ENCODE data around the gene SOSTDC1. TPM values are rescaled to one million over a fixed set of nuclear protein-coding genes. Genes with fewer than 3 reads are reported as not detected.
"Not testable (repeated sequence)": the region's sequence is repeated elsewhere in the genome, so short reads cannot be mapped to it uniquely, and the experiment has no call there.

SOSTDC1 gene
- 5.7 and 6.9 TPM in 2 replicates for total RNA-seq (2014; rRNA removed; shearing (Covaris generic))

- no peak for DNase-seq (ENCODE audit: low spot score)
Observed at GRCh38 chr7:16465469-16466361, at the start of gene SOSTDC1. TSS of gene SOSTDC1 (minus strand) at chr7:16465738. CDS start at chr7:16465668, 70 bp downstream.

GRCh38 chr7:16514729-16515128 lies 49.2 kb upstream of the SOSTDC1 start:
- DNase-seq (ENCODE audit: low spot score) = no peak

GRCh38 chr7:16514271-16514670 lies 48.7 kb upstream of the SOSTDC1 start:
- DNase-seq (ENCODE audit: low spot score) = no peak

DNA sequence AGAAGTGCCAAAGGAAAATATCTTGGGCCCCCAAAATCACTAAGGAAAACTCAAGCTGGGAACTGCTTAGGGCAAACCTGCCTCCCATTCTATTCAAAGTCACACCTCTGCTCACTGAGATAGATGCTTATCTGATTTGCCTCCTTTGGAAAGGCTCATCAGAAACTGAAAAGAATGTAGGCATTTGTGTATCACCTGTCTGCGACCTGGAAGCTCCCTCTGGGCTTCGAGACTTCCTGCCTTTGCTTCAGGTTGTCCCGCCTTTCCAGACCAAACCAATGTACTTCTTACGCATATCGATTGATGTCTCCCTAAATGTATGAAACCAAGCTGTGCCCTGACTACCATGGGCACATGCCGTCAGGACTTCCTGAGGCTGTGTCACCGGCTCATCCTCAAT lies 46.6 kb upstream of the SOSTDC1 start:
- DNase-seq (ENCODE audit: low spot score) = no peak

- DNase-seq (ENCODE audit: low spot score) = no peak
Observed at GRCh38 chr7:16511314-16511713, 45.8 kb upstream of the SOSTDC1 start.

GRCh38 chr7:16509829-16510228 lies 44.3 kb upstream of the SOSTDC1 start:
- peak; percentile 79 for DNase-seq (ENCODE audit: low spot score)

GRCh38 chr7:16506422-16506821 lies 40.9 kb upstream of the SOSTDC1 start:
- DNase-seq (ENCODE audit: low spot score) = not testable (repeated sequence)

- peak; percentile 96 for DNase-seq (ENCODE audit: low spot score)
Observed at GRCh38 chr7:16504019-16504418, 38.5 kb upstream of the SOSTDC1 start.

- no peak for DNase-seq (ENCODE audit: low spot score)
Observed at GRCh38 chr7:16502303-16502702, 36.8 kb upstream of the SOSTDC1 start.

DNA sequence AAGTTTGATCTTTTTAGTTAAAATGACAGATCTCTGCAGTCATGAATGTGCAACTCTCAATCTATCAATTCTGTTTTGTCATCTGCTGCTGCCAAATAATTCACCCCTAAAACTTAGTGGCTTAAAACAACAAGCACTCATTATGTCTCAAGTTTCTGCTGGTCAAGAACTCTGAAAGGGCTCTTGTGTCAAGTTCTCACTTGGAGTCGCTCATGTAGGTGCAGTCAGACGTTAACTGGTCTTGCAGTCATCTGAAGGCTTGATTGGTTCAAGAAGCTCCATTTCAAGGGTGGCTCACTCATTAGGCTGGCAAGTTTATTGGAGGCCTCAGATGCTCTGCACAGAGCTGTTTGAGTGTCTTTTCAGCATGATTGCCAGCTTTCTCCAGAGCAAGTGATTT lies 32.6 kb upstream of the SOSTDC1 start:
- no peak for DNase-seq (ENCODE audit: low spot score)

DNA sequence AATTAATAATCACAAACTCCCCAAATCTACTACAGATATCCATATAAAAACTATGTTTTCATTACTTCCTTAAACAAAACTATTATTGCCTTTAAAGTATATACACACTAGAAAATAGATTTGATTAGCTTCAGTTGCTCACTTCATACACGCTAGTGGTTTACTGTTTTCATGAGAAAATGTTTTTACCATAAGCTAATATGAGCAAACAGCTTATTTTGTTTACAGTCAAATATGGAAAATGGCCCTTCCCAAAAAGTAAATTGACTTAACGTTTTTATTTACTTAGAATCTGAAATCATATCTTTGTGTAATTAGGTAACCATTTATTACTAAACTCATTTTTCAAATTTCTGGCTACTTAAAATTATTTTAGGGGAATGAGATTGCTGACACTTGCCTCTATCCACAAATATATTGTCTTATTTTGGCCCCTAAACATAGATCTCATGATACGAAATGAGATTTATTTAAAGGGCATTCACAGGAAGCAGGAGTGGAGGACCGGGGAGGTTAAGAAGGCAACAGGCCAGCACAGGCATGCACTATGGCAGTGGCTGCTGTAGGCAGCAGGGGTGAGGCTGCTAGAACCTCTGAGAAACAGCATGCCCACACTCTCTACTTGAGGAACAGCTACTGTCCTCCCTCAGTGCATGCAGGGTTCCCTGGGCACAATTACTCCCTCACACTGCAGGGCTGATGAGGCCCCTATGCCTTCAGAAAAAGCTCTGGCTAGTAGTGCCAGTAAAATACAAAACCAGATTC lies 29.6 kb upstream of the SOSTDC1 start:
- DNase-seq (ENCODE audit: low spot score) = no peak

GRCh38 chr7:16494551-16494950 lies 29.0 kb upstream of the SOSTDC1 start:
- DNase-seq (ENCODE audit: low spot score) = no peak

- DNase-seq (ENCODE audit: low spot score) = no peak
Observed at GRCh38 chr7:16493266-16493665, 27.7 kb upstream of the SOSTDC1 start.

DNA sequence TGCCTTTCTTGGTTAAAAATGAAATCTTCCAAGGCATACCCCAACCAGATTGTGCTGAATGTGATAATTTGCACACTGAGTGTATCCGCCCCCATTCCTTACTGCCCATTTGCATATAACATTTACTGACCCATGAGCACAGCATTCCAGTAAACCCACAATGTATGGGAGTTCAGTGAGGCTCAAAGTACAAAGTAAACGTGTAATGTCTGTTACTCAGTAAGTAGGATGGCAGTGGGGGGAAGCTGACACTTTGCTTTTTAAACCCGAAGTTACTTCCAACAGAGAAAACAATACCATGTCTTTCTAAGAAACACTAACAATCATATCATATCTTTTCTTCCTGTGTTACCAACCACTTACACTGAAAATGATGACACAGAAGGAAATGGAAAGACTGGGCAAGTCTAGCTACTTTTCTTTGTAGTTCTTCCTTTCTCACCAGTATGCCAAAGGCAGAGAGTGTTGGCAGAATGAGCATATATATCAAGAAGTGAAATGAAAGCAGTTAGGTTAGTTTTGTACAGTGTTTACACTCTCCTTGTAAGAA lies 27.1 kb upstream of the SOSTDC1 start:
- DNase-seq (ENCODE audit: low spot score) = peak; percentile 70

- no peak for DNase-seq (ENCODE audit: low spot score)
Observed at GRCh38 chr7:16491148-16491547, 25.6 kb upstream of the SOSTDC1 start.

- peak; percentile 98 for DNase-seq (ENCODE audit: low spot score)
Observed at GRCh38 chr7:16484453-16485158, 19.1 kb upstream of the SOSTDC1 start.

DNA sequence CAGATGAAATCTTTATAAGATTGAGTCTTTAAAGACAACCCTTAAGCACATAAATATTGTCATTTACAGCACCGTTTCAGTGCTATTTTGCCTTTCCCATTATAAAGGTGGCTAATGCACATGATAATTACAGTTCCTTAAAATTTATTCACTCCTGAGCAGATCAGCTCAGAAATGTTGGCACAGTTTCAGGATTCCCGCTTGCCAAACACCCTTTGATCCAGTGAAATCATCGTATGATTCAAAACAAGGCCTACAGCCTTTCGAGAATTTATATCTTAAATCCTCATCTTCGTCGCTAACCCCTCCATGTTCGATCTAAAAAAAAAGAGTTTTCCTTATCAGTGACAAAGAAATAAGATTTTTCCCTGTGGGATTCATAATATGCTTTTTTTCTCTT lies 14.1 kb upstream of the SOSTDC1 start:
- DNase-seq (ENCODE audit: low spot score) = no peak

- no peak for DNase-seq (ENCODE audit: low spot score)
Observed at GRCh38 chr7:16479161-16479560, 13.6 kb upstream of the SOSTDC1 start.

- no peak for DNase-seq (ENCODE audit: low spot score)
Observed at GRCh38 chr7:16471933-16472332, 6.4 kb upstream of the SOSTDC1 start.

GRCh38 chr7:16463949-16464715 lies 1.4 kb downstream of the SOSTDC1 start:
- DNase-seq (ENCODE audit: low spot score) = no peak

DNA sequence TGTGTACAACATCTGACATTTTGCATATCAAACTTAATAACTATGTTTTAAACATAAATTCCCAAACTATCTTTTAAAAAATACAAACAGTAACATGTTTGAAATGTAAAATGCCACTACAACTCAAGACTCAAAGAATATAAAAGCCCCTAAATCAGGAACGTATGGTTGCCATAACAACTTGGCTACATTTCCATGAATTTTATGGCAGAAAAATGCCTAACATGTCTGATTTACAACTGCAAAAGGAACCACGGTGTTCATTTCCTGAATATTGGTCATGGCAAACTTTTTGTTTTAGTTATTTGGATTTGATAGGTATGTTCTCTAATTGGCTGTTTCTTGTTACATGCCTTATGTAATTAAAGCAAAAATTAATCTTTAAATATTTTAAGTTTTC lies 2.0 kb downstream of the SOSTDC1 start:
- no peak for DNase-seq (ENCODE audit: low spot score)

Measured in H4 (cell line).